ENCODE data around the gene QPCT.

DNA sequence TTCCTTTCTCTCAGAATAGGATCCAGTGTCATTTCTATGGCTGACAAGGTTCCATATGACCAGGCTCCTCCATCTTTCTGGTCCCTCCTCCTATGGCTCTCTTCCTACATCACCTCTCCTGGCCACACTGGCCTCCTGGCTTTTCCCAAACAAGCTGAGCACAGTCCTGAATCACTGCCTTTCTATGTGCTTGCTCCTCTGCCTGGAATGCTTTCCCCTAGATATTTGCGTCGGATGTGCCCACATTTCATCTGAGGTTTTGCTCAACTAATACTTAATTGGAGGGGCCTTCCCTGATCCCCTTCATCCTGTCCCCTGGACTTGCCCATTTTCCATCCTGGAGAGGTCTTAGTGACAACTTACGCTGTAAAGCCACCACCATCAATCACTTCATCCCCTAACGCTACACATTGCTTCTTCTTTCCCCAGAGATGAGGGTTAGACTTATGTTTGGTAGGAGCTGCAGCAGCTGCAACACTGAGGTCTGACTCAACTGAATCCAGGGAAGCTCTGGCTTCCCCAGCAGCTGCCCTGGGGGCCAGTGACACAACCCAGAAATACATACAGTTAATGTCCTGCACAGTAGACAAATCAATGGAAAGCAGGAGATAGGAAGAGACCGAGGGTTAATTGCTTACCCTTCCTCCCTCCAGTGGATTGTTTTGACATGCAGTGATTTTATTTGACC, 42.9 kb downstream of the QPCT start:
- no peak for TF ChIP-seq EP300 (IDR thresholded peaks at IDR 0.05)
- TF ChIP-seq, protein P1, sequence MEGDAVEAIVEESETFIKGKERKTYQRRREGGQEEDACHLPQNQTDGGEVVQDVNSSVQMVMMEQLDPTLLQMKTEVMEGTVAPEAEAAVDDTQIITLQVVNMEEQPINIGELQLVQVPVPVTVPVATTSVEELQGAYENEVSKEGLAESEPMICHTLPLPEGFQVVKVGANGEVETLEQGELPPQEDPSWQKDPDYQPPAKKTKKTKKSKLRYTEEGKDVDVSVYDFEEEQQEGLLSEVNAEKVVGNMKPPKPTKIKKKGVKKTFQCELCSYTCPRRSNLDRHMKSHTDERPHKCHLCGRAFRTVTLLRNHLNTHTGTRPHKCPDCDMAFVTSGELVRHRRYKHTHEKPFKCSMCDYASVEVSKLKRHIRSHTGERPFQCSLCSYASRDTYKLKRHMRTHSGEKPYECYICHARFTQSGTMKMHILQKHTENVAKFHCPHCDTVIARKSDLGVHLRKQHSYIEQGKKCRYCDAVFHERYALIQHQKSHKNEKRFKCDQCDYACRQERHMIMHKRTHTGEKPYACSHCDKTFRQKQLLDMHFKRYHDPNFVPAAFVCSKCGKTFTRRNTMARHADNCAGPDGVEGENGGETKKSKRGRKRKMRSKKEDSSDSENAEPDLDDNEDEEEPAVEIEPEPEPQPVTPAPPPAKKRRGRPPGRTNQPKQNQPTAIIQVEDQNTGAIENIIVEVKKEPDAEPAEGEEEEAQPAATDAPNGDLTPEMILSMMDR (IDR thresholded peaks at IDR 0.05): no peak

All from tibial nerve (tissue), 4 donors.